Activated naive CD8-positive, alpha-beta T cell treated with anti-CD3 and anti-CD28 coated beads, Interleukin-2, amount 50 U/mL, for 16 hours (primary cell): ENCODE results near the gene ZMAT3.
"Not testable (repeated sequence)": the region's sequence is repeated elsewhere in the genome, so short reads cannot be mapped to it uniquely, and the experiment has no call there.

Source experiments
- DNase-seq: peaks from one replicate; pipeline ENCODE4 v3.0.0-alpha.2; 2020; ENCODE audit warnings: low read depth, low spot score

ZMAT3 gene

DNA sequence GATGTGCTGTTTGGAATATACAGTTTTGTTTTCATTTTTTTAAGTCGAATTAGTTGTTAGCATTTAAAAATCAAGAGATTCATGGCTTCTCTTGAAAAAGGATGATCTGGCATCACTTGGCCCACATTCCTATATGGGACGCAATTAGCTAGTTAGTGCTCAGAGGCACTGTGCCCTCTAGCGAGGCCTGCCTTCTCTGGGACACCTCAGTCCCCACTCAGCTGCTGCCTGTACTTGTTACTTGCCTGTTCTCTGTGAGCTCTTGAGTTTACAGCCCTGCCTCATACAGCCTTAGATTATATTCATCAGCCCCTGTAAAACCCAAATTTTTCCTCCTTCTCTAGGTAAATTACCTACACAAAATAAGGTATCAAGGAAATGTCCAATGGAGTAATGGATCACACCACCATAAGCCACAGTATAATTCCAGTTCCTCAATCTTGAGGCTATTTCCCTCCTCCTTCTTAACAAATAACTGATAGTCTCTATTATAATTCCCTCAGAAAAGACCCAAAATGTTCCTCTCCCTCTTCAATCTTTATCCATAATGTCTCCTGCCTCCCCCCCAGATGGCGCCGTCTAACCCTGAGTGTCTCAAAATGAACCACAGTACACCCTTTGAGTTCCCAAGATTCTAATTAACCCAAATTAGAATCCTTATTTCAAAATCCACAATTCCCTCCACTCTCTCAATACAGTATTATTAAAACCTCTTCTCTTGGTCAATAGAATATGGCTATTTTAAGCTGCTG is 2.7 kb downstream of the ZMAT3 start:
- DNase-seq = no peak

DNA sequence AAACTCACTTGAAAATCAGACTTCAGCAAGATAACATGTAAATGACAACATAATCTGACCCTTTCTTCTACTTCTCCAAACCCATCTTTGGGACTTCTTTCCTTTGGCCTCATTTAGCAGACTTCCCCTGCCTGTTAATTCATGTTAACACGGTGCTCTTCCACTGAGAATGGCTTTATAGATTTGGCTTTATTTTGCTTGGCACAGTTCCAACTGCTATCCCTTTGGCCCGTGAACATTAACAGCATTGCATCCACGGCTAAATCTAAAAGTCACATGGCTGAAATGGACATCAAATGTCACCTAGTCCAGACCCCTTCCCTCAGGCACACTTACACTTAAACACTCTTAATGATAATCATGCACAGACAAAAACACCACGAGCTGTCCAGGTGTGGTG is 3.8 kb downstream of the ZMAT3 start:
- no peak for DNase-seq

DNA sequence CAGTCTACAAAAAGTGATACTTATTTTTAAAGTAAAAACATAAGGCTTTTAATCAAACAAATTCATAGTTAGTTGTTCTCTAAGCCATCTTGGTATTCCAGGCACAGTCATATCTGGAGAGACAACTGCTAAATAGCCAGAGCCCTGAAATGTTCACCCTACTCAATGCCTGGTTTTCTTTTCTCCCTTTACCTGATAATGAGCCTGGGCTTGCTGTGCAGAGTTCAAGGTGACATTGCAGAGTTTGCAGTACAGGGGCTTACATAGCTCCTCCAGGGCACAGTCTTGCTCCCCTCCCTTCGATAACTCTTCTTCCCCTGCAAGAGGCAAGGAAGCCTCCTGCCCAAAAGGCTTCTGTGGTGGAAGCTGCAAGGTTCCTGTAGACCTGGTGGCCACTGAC is 4.3 kb downstream of the ZMAT3 start:
- no peak for DNase-seq

DNA sequence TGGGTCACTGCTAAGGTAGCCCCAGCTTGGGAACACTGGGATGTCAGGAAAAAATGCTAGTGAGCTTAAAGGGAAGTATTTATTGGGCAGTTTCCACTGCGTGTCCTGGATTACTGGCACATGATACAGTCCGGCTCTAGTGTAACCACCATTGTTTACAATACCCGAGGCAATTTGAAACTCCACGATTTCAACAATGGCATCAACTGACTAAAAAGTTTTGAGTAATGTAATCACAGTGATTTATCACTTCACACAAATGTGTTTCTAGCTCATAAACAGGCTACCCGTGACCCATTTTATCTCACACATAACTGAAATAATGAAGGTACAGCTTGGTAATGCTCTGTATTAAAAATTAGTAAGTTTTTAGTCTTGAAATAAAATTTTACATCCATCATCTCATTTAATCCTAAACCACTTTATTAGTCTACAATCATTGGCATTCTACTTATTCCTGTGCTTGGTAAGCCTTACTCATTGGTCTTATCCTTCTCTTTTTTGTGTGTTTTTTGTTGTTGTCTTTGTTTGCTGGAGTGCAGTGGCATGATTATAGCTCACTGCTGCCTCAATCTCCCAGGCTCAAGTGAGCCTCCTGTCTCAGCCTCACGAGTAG is 7.6 kb downstream of the ZMAT3 start:
- no peak for DNase-seq

DNA sequence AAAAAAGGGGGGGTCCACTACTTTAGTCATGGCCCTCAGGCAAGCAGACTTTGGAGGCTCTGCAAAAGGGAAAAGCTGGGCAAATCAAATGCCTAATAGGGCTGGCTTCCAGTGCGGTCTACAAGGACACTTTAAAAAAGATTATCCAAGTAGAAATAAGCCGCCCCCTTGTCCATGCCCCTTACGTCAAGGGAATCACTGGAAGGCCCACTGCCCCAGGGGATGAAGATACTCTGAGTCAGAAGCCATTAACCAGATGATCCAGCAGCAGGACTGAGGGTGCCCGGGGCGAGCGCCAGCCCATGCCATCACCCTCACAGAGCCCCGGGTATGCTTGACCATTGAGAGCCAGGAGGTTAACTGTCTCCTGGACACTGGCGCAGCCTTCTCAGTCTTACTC is 15.3 kb downstream of the ZMAT3 start:
- no peak for DNase-seq

DNA sequence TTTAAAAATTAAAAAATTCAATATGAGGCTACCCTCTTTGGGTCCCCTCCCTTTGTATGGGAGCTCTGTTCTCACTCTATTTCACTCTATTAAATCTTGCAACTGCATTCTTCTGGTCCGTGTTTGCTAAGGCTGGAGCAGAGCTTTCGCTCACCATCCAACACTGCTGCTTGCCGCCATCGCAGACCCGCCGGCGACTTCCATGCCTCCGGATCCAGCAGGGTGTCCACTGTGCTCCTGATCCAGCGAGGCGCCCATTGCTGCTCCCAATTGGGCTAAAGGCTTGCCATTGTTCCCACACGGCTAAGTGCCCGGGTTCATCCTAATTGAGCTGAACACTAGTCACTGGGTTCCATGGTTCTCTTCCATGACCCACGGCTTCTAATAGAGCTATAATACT is 17.0 kb downstream of the ZMAT3 start:
- DNase-seq = not testable (repeated sequence)

DNA sequence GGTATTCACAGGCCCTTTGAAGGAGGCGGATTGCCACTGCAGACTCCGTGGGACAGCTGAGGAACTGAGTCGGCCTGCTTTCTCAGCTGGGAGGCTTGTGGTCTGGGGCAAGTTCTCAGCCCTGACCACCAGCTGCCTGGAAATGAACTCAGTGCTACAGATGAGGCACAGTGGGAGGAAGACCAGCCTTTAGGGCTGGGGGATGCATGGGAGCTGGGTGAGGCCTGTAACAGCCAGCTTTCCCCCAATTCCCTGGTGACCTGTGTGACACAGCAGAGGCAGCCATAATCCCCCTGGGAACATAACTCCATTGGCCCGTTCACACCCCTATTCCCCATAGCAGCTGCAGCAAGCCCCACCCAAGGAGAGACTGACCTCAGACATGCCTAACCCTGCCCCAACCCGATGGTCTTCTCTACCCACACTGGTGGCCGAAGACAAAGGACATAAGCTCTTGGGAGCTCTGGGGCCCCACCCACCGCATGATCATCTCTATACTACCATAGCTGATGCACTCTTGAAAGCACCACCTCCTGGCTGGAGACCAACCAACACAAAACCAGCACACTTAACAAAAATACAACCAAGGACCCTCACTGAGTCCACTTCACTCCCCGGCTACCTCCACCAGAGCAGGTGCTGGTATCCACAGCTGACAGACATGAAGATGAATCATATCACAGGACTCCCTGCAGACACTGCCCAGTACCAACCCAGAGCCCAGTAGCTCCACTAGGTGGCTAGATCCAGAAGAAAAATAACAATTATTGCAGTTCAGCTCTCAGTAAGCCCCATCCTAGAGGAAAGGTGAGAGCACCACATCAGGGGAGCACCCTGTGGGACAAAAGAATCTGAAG is 24.9 kb downstream of the ZMAT3 start:
- no peak for DNase-seq

DNA sequence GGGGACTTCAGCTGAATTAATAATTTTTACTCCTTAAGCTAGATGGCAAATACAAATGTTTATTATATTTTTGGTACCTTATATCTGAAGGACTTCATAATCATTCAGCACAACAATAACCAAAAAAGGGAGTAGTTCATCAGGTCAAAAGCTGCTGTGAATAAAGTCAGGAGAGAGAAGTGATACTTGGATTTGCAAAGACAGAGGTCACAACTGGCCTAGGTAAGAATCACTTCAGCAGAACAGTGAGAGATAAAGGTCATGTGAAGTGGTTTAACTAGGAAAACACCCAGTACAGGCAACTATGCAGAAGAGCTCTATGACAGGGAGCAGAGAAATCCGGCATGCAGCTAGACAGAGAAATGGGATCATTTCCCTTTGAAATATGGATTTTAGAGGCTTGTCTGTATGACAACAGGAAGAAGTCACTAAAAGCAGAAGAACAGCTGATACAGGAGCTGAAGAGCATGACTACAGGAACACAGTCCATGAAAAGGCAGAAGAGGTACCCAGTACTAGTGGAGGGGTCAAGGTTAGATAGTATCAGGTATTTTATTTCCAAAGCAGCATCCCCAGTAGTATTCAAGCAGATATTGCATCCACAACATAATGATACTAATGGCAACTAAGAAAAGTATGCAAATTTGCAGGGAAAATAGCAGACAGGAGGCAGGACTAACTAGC is 25.7 kb downstream of the ZMAT3 start:
- DNase-seq = no peak

DNA sequence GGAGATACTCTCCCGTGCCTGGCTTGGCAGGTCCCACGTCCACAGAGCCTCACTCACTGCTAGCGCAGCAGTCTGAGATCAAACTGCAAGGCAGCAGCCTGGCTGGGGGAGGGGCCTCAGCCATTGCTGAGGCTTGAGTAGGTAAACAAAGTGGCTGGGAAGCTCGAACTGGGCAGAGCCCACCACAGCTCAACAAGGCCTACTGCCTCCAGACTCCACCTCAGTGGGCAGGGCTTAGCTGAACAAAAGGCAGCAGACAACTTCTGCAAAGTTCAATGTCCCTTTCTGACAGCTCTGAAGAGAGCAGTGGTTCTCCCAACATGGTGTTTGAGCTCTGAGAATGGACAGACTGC is 32.7 kb downstream of the ZMAT3 start:
- DNase-seq = not testable (repeated sequence)

DNA sequence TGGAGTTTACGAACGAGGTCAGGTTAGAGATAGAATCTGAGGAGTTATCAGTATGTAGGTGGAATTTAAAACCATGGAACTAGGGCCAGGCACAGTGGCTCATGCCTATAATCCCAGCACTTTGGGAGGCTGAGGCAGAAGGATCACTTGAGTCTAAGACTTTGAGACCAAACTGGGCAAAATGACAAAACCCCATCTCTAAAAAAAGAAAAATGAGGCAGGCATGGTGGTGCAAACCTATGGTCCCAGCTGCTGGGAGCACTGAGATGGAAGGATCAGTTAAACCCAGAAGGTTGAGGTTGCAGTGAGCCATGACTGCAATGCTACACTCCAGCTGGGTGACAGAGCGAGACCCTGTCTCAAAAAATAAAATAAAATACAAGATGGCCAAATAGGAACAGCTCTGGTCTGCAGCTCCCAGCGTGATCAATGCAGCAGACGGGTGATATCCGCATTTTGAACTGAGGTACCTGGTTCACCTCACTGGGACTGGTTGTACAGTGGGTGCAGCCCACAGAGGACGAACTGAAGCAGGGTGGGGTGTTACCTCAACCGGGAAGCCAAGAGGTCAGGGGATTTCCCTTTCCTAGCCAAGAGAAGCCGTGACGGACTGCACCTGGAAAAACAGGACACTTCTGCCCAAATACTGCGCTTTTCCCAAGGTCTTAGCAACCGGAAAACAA is 33.3 kb downstream of the ZMAT3 start:
- no peak for DNase-seq

DNA sequence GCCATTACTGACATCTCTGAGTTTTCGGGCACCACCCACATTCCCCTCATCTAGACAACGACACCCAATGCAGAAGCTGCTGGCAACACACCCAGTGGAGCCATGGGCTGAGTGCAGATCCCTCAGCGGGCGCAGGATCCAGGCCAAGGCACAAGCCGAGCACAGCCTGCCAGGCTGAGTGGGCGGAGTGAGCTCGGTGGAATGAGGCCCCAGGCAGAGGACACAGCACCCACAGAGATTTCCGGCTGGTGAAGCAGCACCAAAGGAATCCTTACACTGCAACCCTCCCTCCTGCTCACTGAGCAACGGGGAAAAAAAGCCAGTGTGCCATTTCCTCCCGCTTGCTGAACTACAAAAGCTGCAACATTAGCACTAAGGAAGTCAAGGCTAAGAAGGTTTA is 34.3 kb downstream of the ZMAT3 start:
- DNase-seq = no peak

DNA sequence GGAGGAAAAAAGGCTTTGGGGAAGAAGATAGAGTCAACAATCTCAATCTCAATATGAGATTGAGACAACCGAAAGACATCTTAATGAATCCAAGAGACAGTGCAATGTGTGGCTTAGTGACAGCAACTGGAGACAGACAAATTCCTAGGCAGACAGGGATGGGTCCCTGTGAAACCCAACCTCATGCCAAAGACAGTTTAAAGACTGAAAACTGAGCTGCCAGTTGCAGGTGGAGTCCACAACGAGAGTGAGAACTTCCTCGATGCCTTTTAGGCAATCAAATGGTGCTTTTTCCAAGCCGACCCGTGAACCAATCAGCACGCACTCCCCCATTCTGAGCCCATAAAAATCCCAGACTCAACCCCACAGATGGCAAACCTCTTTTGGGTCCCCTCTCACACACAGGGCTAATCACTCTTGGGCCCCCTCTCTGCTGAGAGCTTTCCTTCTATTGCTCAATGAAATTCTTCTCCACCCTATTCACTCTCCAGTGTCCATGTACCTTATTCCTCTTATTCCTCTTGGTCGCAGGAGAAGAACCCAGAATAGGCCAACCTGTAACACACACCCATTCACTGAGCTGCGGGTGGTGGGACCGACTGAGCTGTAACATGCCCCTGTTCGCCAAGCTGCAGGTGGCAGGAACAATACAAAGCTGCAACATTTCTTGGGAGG is 34.8 kb downstream of the ZMAT3 start:
- DNase-seq = no peak

DNA sequence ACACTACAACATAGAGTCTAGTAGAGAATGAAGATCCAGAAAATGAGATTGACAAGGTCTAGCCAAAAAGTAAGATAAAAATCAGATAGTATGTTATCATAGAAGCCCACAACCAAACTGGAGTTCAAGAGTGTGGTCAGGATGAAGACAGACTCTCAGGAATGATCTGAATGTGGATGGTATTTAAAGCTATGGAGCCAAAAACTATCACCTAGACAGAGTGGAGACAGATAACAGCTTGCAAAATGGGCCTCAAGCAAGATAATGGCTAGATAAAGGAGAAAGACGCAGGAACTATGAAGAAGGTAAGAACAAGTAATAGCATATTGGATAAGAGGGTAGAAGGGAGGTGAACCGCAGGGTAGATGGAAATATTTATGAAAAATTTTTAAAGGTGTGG is 35.4 kb downstream of the ZMAT3 start:
- DNase-seq = no peak

DNA sequence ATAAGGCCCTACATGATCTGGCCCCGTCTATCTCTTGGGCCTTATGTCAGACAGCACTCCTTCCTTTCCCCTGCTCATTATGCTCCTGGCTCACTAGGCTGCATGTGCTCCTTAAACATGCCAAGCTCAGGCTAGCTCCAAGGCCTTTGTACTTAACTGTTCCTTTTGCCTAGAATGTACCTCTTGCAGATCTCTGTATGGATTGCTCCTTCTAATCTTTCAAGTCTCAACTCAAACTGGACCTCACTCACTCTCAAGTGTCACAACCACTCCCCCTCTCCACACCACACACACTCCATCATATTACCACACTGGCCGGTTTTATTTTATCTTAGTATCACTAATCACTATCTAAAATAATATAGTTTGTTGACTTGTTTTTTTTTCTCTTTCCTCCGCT is 36.4 kb downstream of the ZMAT3 start:
- no peak for DNase-seq

DNA sequence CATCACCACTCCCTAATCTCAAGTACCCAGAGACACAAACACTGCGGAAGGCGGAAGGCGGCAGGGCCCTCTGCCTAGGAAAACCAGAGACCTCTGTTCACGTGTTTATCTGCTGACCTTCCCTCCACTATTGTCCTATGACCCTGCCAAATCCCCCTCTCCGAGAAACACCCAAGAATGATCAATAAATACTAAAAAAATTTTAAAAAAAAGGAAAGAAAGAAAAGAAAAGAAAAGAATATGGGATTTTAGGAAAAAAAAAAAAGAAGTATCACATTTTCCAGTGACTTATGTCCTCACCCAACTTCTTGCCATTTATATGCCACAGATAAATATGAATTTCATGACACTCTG is 38.3 kb downstream of the ZMAT3 start:
- DNase-seq = not testable (repeated sequence)

DNA sequence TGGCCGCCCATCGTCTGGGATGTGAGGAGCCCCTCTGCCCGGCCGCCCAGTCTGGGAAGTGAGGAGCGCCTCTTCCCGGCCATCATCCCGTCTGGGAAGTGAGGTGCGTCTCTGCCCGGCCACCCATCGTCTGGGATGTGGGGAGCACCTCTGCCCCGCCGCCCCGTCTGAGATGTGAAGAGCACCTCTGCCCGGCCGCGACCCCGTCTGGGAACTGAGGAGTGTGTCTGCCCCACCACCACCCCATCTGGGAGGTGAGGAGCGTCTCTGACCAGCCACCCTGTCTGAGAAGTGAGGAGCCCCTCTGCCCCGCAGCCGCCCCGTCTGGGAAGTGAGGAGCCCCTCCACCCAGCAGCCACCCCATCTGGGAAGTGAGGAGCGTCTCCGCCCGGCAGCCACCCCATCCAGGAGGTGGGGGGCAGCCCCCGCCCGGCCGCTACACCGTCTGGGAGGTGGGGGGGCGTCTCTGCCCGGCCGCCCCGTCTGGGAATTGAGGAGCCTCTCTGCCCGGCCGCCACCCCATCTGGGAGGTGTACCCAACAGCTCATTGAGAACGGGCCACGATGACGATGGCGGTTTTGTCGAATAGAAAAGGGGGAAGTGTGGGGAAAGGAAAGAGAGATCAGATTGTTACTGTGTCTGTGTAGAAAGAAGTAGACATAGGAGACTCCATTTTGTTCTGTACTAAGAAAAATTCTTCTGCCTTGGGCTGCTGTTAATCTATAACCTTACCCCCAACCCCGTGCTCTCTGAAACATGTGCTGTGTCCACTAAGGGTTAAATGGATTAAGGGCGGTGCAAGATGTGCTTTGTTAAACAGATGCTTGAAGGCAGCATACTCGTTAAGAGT is 38.9 kb downstream of the ZMAT3 start:
- DNase-seq = not testable (repeated sequence)

DNA sequence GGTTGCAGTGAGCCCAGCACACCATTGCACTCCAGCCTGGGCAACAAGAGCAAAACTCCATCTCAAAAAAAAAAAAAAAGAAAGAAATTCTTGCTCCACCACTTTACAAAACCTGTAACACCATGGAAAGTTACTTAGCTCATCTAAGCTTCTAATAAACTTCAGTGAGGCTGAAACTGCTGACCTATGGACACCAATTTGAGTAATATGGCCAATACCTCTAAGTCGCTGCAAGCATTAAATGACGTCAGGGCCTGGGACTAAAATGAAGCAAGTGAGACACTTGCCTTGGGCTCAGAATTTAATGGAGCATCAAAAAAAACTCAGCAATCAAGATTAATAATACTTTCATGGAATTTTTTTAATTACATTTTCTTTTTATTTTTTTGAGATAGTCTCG is 42.5 kb downstream of the ZMAT3 start:
- no peak for DNase-seq

DNA sequence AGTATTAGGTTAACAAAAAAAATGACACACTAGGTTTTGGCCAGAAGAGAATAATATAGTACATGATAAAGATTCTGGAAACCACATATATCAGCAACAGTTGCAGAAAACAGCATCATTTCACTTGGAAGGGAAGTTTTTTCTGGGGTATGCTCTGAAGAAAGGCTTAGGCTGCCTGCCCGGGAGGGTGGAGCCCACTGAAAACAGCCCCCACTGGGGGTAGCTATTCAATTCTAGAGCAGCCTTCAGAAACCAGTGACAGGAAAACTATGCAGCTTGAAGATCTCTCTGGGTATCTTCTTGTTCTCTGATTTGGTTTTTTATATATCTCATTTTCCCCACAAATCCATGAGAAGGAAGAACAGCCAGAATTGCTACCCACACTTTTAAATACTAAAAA is 43.2 kb downstream of the ZMAT3 start:
- no peak for DNase-seq

DNA sequence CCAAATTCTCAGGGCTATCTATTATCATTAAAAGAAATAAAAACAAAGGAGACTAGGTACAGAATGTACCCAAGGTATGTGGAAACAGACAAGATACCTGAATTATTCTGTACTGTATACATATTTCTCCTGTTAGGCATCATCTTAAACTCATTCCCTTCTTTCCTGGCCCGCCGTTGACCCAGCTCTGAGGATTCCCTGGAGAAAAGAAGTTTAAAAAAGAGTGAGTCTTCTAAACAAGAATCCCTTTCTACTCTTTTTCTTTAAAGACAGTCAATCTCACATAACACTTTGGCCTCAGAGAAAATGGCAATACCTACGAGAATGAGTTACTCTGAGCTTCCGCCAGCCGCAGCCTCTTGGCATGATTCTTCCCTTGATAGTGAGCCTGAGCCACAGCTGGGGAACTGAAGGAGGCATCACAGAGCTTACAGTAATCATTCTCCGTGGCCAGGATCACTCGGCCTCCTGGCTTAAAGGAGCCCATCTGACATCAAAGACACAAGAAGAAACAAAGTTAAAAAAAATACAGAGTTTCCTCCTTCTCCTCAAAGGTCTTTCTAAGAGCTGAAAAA is 44.2 kb downstream of the ZMAT3 start:
- no peak for DNase-seq

DNA sequence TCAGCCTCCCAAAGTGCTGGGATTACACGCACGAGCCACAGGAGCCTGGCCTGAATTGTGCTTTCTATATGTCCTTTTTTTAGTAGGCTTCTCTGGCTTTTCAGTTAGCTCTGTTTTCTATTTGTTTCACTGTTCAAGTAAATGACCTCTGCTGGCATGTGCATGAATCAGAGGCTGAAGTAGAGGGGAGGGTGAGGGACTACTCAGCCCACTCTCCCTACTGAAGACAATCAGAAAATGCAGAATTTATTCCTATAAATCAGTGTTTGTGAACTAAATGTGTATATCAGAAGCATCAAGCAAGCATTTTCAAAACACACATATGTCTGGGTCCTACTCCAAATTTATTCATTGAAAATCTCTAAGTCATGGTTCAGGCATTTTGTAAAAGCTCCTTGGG is 45.0 kb downstream of the ZMAT3 start:
- DNase-seq = no peak
